GM12878 (cell line): Measurements from ENCODE around the gene TRAF3.

Experiments
- ATF7 ChIP-seq: fragments of 450-650 bp; IDR thresholded peaks from 2 replicates; pipeline ENCODE4 v1.6.1; 2016; ENCODE audit warnings: low read depth, mild to moderate bottlenecking
- HDAC2 ChIP-seq: fragments of 200-600 bp; sonication (generic); IDR thresholded peaks from 2 replicates; pipeline ENCODE4 v1.6.1; 2017
- POLR2A ChIP-seq: IDR thresholded peaks from 2 replicates; pipeline ENCODE4 v1.6.1; 2011; ENCODE audit warnings: low read depth, mild to moderate bottlenecking, low read length
- POLR2AphosphoS5 ChIP-seq: IDR thresholded peaks from 2 replicates; pipeline ENCODE4 v1.6.1; 2011; ENCODE audit warnings: mild to moderate bottlenecking, low read length, inconsistent platforms
- SRF ChIP-seq, 2 experiments: IDR thresholded peaks; 2 replicates each; pipeline ENCODE4 v1.6.1; 2011; ENCODE audit warnings: low read depth in 2 of 2, low read length in 2 of 2, mild to moderate bottlenecking in 1 of 2, moderate library complexity in 1 of 2
- TF ChIP-seq, protein P1 (sequence below), 3 experiments: IDR thresholded peaks in 2 of 3; conservative IDR thresholded peaks in 1 of 3; 2 replicates each; pipeline ENCODE4 v1.5.1; 2011; ENCODE audit warnings: low read depth in 3 of 3, low read length in 3 of 3, mild to moderate bottlenecking in 3 of 3, control low read depth in 2 of 3, moderate library complexity in 2 of 3, inconsistent platforms in 1 of 3, mixed read lengths in 1 of 3; ENCODE audit not compliant: control insufficient read depth in 2 of 3, insufficient read depth in 1 of 3; ENCODE audit errors: extremely low read depth in 1 of 3
- TF ChIP-seq, protein P2 (sequence below): IDR thresholded peaks from 2 replicates; pipeline ENCODE4 v1.6.1; 2012; ENCODE audit warnings: mild to moderate bottlenecking, low read depth, low read length
- TF ChIP-seq, protein P3 (sequence below): fragments of 450-650 bp; IDR thresholded peaks from 2 replicates; pipeline ENCODE4 v1.6.1; 2017; ENCODE audit warnings: mild to moderate bottlenecking

DNA sequence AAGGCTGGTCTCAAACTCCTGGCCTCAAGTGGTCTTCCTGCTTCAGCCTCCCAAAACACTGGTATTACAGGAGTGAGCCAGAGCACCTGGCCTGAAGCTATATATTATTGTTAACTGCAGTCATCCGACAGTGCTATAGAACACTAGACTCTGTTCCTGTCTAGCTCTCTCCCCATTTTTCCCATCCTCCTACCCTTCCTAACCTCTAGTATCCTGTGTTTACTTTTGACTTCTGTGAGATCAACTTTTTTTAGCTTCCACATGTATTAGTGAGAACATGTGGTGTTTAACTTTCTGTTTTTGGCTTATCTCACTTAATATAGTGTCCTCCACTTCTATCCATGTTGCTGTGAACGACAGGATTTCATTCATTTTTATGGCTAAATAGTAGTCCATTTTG, 34.7 kb downstream of the TRAF3 start:
- TF ChIP-seq, protein P1, sequence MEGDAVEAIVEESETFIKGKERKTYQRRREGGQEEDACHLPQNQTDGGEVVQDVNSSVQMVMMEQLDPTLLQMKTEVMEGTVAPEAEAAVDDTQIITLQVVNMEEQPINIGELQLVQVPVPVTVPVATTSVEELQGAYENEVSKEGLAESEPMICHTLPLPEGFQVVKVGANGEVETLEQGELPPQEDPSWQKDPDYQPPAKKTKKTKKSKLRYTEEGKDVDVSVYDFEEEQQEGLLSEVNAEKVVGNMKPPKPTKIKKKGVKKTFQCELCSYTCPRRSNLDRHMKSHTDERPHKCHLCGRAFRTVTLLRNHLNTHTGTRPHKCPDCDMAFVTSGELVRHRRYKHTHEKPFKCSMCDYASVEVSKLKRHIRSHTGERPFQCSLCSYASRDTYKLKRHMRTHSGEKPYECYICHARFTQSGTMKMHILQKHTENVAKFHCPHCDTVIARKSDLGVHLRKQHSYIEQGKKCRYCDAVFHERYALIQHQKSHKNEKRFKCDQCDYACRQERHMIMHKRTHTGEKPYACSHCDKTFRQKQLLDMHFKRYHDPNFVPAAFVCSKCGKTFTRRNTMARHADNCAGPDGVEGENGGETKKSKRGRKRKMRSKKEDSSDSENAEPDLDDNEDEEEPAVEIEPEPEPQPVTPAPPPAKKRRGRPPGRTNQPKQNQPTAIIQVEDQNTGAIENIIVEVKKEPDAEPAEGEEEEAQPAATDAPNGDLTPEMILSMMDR (IDR thresholded peaks at IDR 0.05 in 2 of 3, conservative IDR thresholded peaks at IDR 0.05 in 1 of 3; ENCODE audit: control insufficient read depth in 2 of 3, extremely low read depth in 1 of 3, insufficient read depth in 1 of 3, low read depth in 3 of 3, low read length in 3 of 3) = no peak
- TF ChIP-seq, protein P2, sequence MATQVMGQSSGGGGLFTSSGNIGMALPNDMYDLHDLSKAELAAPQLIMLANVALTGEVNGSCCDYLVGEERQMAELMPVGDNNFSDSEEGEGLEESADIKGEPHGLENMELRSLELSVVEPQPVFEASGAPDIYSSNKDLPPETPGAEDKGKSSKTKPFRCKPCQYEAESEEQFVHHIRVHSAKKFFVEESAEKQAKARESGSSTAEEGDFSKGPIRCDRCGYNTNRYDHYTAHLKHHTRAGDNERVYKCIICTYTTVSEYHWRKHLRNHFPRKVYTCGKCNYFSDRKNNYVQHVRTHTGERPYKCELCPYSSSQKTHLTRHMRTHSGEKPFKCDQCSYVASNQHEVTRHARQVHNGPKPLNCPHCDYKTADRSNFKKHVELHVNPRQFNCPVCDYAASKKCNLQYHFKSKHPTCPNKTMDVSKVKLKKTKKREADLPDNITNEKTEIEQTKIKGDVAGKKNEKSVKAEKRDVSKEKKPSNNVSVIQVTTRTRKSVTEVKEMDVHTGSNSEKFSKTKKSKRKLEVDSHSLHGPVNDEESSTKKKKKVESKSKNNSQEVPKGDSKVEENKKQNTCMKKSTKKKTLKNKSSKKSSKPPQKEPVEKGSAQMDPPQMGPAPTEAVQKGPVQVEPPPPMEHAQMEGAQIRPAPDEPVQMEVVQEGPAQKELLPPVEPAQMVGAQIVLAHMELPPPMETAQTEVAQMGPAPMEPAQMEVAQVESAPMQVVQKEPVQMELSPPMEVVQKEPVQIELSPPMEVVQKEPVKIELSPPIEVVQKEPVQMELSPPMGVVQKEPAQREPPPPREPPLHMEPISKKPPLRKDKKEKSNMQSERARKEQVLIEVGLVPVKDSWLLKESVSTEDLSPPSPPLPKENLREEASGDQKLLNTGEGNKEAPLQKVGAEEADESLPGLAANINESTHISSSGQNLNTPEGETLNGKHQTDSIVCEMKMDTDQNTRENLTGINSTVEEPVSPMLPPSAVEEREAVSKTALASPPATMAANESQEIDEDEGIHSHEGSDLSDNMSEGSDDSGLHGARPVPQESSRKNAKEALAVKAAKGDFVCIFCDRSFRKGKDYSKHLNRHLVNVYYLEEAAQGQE = no peak
- TF ChIP-seq ATF7 = no peak
- no peak for TF ChIP-seq HDAC2
- TF ChIP-seq, protein P3, sequence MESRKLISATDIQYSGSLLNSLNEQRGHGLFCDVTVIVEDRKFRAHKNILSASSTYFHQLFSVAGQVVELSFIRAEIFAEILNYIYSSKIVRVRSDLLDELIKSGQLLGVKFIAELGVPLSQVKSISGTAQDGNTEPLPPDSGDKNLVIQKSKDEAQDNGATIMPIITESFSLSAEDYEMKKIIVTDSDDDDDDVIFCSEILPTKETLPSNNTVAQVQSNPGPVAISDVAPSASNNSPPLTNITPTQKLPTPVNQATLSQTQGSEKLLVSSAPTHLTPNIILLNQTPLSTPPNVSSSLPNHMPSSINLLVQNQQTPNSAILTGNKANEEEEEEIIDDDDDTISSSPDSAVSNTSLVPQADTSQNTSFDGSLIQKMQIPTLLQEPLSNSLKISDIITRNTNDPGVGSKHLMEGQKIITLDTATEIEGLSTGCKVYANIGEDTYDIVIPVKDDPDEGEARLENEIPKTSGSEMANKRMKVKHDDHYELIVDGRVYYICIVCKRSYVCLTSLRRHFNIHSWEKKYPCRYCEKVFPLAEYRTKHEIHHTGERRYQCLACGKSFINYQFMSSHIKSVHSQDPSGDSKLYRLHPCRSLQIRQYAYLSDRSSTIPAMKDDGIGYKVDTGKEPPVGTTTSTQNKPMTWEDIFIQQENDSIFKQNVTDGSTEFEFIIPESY = no peak
- no peak for TF ChIP-seq SRF (IDR thresholded peaks at IDR 0.05; ENCODE audit: low read depth in 2 of 2, low read length in 2 of 2)
- no peak for TF ChIP-seq POLR2A
- no peak for TF ChIP-seq POLR2AphosphoS5
